HepG2 (cell line): Measurements from ENCODE around the gene HPCAL1. TPM values are rescaled to one million over a fixed set of nuclear protein-coding genes. Genes with fewer than 3 reads are reported as not detected.
A peak's percentile ranks its signal among the peaks of the same experiment; 100 is the strongest.

Experiments
- ATAC-seq: fragments of 200-7000 bp; cut with Tn5 transposase; 3 replicates; pipeline ENCODE4 v1.9.1; 2020; ENCODE audit warnings: mild to moderate bottlenecking, moderate library complexity
- BruUV-seq: library from RNA; stranded (reverse); fragments of 400-500 nt; replicated peaks from 2 replicates; lab custom pipeline; 2021; lab: Mats Ljungman, UMichigan
- CTCF ChIA-PET: fragments of 300-600 bp; formaldehyde crosslinking; extraction: SDS; loops from one replicate; lab custom pipeline; 2021; ENCODE audit warnings: low total read pairs, inconsistent platforms, low intra/inter-chr PET ratio; lab: Yijun Ruan, JAX
- POLR2A ChIA-PET: fragments of 350-600 bp; sonication (Branson Sonifier 250); formaldehyde crosslinking; loops from one replicate; lab custom pipeline; 2020; ENCODE audit warnings: antibody characterized with exemption, inconsistent platforms; lab: Yijun Ruan, JAX
- DNase-seq: peaks from one replicate; pipeline ENCODE4 v3.0.0-alpha.2; 2015; ENCODE audit warnings: low spot score
- FAIRE-seq: peaks from 3 replicates; lab custom pipeline; 2011; peaks lifted over from hg19 to GRCh38; lab: Jason Lieb, UNC
- H2AFZ ChIP-seq: one replicate; pipeline ENCODE4 v1.6.1; 2011; ENCODE audit warnings: low read length, inconsistent platforms
- H3K27ac ChIP-seq: fragments of 300-600 bp; 3 replicates; pipeline ENCODE4 v1.8.0; 2011; ENCODE audit warnings: mixed run types, mild to moderate bottlenecking, mixed read lengths, low read length, inconsistent platforms; ENCODE audit not compliant: insufficient read depth; ENCODE audit errors: extremely low read length
- H3K27me3 ChIP-seq, 2 experiments: fragments of 200-600 bp in 1 of 2; 2 replicates in 1 of 2; 3 replicates in 1 of 2; pipeline versions ENCODE4 v1.6.0 to v1.8.0; 2011; ENCODE audit warnings: low read length in 2 of 2, mild to moderate bottlenecking in 2 of 2, moderate library complexity in 2 of 2, inconsistent platforms in 1 of 2; ENCODE audit not compliant: insufficient read depth in 2 of 2, control insufficient read depth in 1 of 2
- H3K36me3 ChIP-seq, 2 experiments: fragments of 200-600 bp in 1 of 2; replicated peaks in 1 of 2; 2 replicates in 1 of 2; 3 replicates in 1 of 2; pipeline versions ENCODE4 v1.5.1 to v1.8.0; 2011; ENCODE audit warnings: low read length in 2 of 2, inconsistent platforms in 1 of 2; ENCODE audit not compliant: insufficient read depth in 2 of 2, control insufficient read depth in 1 of 2
- H3K4me1 ChIP-seq: 2 replicates; pipeline ENCODE4 v1.5.1; 2012; ENCODE audit warnings: low read length, inconsistent platforms; ENCODE audit not compliant: insufficient read depth
- H3K4me2 ChIP-seq: 2 replicates; pipeline ENCODE4 v1.6.0; 2011; ENCODE audit warnings: low read depth, low read length, inconsistent platforms
- H3K4me3 ChIP-seq, 3 experiments: fragments of 200-600 bp in 1 of 3; sonication (generic), shearing (Covaris generic) in 1 of 3; replicated peaks in 1 of 3; 2 replicates each; pipeline ENCODE4 v1.5.1; 2011 to 2016; ENCODE audit warnings: low read length in 3 of 3, inconsistent platforms in 2 of 3, low read depth in 2 of 3, mild to moderate bottlenecking in 2 of 3, control low read depth in 1 of 3, mixed read lengths in 1 of 3; ENCODE audit not compliant: insufficient read depth in 1 of 3
- H3K79me2 ChIP-seq: one replicate; pipeline ENCODE4 v1.6.1; 2011; ENCODE audit warnings: low read length, inconsistent platforms; ENCODE audit not compliant: insufficient read depth
- H3K9ac ChIP-seq: 2 replicates; pipeline ENCODE4 v1.6.0; 2011; ENCODE audit warnings: mild to moderate bottlenecking, low read depth, low read length, inconsistent platforms; ENCODE audit not compliant: insufficient read depth
- H3K9me3 ChIP-seq: 2 replicates; pipeline ENCODE4 v1.5.1; 2012; ENCODE audit warnings: mild to moderate bottlenecking, low read length
- H4K20me1 ChIP-seq: 2 replicates; pipeline ENCODE4 v1.6.0; 2011; ENCODE audit warnings: inconsistent platforms, mild to moderate bottlenecking, low read length, moderate library complexity; ENCODE audit not compliant: insufficient read depth
- E2F1 ChIP-seq: sonication (generic); formaldehyde crosslinking; IDR thresholded peaks from 2 replicates; pipeline ENCODE4 v1.5.0; 2020; ENCODE audit warnings: missing genetic modification reagents
- E2F2 ChIP-seq: sonication (generic); formaldehyde crosslinking; IDR thresholded peaks from 2 replicates; pipeline ENCODE4 v1.4.0; 2020; ENCODE audit warnings: missing genetic modification reagents, borderline replicate concordance
- ETS1 ChIP-seq: sonication (generic); formaldehyde crosslinking; IDR thresholded peaks from 2 replicates; pipeline ENCODE4 v1.4.0; 2020; ENCODE audit warnings: missing genetic modification reagents
- IRF2 ChIP-seq: IDR thresholded peaks from 2 replicates; pipeline ENCODE4 v1.6.1; 2018; ENCODE audit warnings: missing genetic modification reagents, missing compliant biosample characterization
- ISX ChIP-seq: sonication (generic); formaldehyde crosslinking; conservative IDR thresholded peaks from 2 replicates; pipeline ENCODE4 v1.5.0; 2020; ENCODE audit warnings: missing genetic modification reagents
- KDM5B ChIP-seq: sonication (generic); formaldehyde crosslinking; IDR thresholded peaks from 2 replicates; pipeline ENCODE4 v1.4.0; 2020; ENCODE audit warnings: missing genetic modification reagents, mild to moderate bottlenecking, borderline replicate concordance
- SP2 ChIP-seq: sonication (generic); formaldehyde crosslinking; IDR thresholded peaks from 2 replicates; pipeline ENCODE4 v1.5.1; 2020; ENCODE audit warnings: mild to moderate bottlenecking, missing genetic modification reagents
- TEAD2 ChIP-seq: sonication (generic); formaldehyde crosslinking; IDR thresholded peaks from 2 replicates; pipeline ENCODE4 v1.9.0; 2021; ENCODE audit warnings: missing genetic modification reagents
- THRA ChIP-seq: sonication (generic); formaldehyde crosslinking; IDR thresholded peaks from 2 replicates; pipeline ENCODE4 v1.4.0; 2020; ENCODE audit warnings: missing genetic modification reagents, borderline replicate concordance
- ZBTB8A ChIP-seq: sonication (generic); formaldehyde crosslinking; IDR thresholded peaks from 2 replicates; pipeline ENCODE4 v1.4.0; 2020; ENCODE audit warnings: mild to moderate bottlenecking, low read depth, missing genetic modification reagents, borderline replicate concordance
- ZHX1 ChIP-seq: sonication (generic); formaldehyde crosslinking; IDR thresholded peaks from 2 replicates; pipeline ENCODE4 v1.8.1; 2022; ENCODE audit warnings: low read depth, mild to moderate bottlenecking, missing genetic modification reagents
- ZNF710 ChIP-seq: sonication (generic); formaldehyde crosslinking; IDR thresholded peaks from 2 replicates; pipeline ENCODE4 v1.5.0; 2020; ENCODE audit warnings: mild to moderate bottlenecking, missing genetic modification reagents, borderline replicate concordance
- ZNF766 ChIP-seq: sonication (generic); formaldehyde crosslinking; IDR thresholded peaks from 2 replicates; pipeline ENCODE4 v1.5.0; 2020; ENCODE audit warnings: missing genetic modification reagents, borderline replicate concordance
- WGBS: methylation state at CpG from one replicate; pipeline ENCODE4 v1.1.6; 2017; ENCODE audit warnings: low lambda C conversion rate; 5-methylcytosine and 5-hydroxymethylcytosine counted together
- in situ Hi-C: cut with HindIII; loops from 2 replicates; pipeline ENCODE4 v1.10.0; 2017; ENCODE audit warnings: low pct_unique_long_range_greater_than_20kb; ENCODE audit not compliant: extremely low pct_ligation_motif_present
- intact Hi-C: fragments of 100-400 bp; cut with micrococcal nuclease; formaldehyde crosslinking; loops from one replicate; pipeline ENCODE4 v1.10.0; 2022; ENCODE audit not compliant: unreplicated experiment
- polyA plus RNA-seq, 8 experiments: library from polyadenylated mRNA; depleted of rRNA in 3 of 8; stranded (reverse) in 7 of 8; unstranded in 1 of 8; fragments of >200 nt; fragmentation: Illumina TruSeq in 4 of 8; extraction: Trizol in 4 of 8; gene quantifications; 2 replicates each; pipeline versions ENCODE4 v1.2.1 to v1.2.3, GENCODE V29; 2011 to 2016; ENCODE audit warnings: low read depth in 4 of 8, missing spikeins in 1 of 8, mixed read lengths in 1 of 8; ENCODE audit not compliant: insufficient read depth in 1 of 8
- total RNA-seq, 5 experiments: library from RNA; depleted of rRNA; stranded (reverse); fragments of >200 nt; fragmentation: Illumina TruSeq; extraction: Trizol; gene quantifications; 2 replicates each; pipeline ENCODE4 v1.2.3, GENCODE V29; 2016; ENCODE audit warnings: low read depth in 1 of 5

HPCAL1 gene
- total and polyA plus RNA-seq, 2 of the 13 experiments (the other 11 are each of a cell fraction or from before 2014, with no cell fraction given), result 29.5 to 29.9 TPM

- Histone ChIP-seq H3K9ac (peak overlapping the region; percentile 75), H3K79me2 (peaks cover 52% of the 10 kb centered on the region), H3K4me2 (peak overlapping the region; percentile 92), H3K9me3 (no peaks in the 10 kb centered on the region), H3K4me1 (peaks cover 57% of the 10 kb centered on the region), H3K27me3 (no peaks in the 10 kb centered on the region; a peak in 1 of 5 replicates), H4K20me1 (peaks cover 33% of the 10 kb centered on the region; the same call in 1 of the 2 replicates), H2AFZ (no peak overlapping the region), H3K4me3 (peak overlapping the region; percentile 68 to 93 (median 91)), H3K36me3 (peaks cover 0 to 2% of the 10 kb centered on the region in 2 experiments; a peak in 1 of 5 replicates), H3K27ac (peak overlapping the region; percentile 37)
- DNase-seq, result no peak
- POLR2A ChIA-PET, result interaction anchor here (1.2 to 5.2 kb wide), 11 partner anchors 19 to 146 kb away, joined by 4 to 105 read pairs (median 19); partner anchors contain the start of gene ODC1
- BruUV-seq, result no TSS peak
- FAIRE-seq, result no peak
- CTCF ChIA-PET, result interaction anchor here (1.4 to 2.7 kb wide), 4 partner anchors 32 to 115 kb away, joined by 6 to 11 read pairs (median 8); no protein-coding TSS in a partner anchor
- ATAC-seq, result peak; percentile 6
- 2% methylated on average over 36 of the region's 48 CpGs for WGBS
- intact Hi-C loops (loop anchor here (2.0 kb wide), 2 partner anchors 18 to 180 kb away; partner anchors contain the start of gene RRM2), in situ Hi-C loops (no loop called here)
- TF ChIP-seq ZNF710 (CRISPR knock-in tag) (no peak), SP2 (CRISPR knock-in tag) (no peak), KDM5B (CRISPR knock-in tag) (peak; percentile 19; the same call in 1 of the 2 replicates), ZBTB8A (no peak), E2F2 (no peak), THRA (no peak), ETS1 (CRISPR knock-in tag) (no peak), TEAD2 (no peak), ZHX1 (0 out of 2 replicates have a peak, but pooled peaks have one; percentile 6), ZNF766 (CRISPR knock-in tag) (no peak), IRF2 (CRISPR knock-in tag) (no peak), E2F1 (CRISPR knock-in tag) (no peak), ISX (CRISPR knock-in tag) (no peak)
Observed at GRCh38 chr2:10303181-10303693, 533 bp downstream of the HPCAL1 start.
